Measurements from ENCODE around the gene GDF2.

DNA sequence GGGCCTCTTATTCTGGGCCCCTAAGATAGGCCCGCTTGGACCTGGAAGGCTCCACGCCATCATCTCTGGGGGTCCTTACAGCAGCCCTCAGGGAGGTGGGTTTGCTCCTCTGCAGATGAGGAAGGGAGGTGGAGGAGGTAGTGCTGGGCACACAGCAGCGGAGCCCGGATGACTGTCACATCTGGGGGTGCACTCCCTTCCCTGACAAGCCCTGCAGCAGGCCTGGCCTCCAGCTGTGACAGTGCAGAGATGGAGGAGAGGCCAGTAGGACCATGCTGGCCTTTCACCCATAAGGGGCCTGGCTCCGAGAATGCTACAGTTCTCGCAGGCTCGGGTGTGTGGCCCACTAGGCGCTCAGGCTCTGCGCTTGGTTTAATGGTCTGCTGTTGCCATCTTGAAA, 9.2 kb downstream of the GDF2 start:
- TF ChIP-seq, protein P1, sequence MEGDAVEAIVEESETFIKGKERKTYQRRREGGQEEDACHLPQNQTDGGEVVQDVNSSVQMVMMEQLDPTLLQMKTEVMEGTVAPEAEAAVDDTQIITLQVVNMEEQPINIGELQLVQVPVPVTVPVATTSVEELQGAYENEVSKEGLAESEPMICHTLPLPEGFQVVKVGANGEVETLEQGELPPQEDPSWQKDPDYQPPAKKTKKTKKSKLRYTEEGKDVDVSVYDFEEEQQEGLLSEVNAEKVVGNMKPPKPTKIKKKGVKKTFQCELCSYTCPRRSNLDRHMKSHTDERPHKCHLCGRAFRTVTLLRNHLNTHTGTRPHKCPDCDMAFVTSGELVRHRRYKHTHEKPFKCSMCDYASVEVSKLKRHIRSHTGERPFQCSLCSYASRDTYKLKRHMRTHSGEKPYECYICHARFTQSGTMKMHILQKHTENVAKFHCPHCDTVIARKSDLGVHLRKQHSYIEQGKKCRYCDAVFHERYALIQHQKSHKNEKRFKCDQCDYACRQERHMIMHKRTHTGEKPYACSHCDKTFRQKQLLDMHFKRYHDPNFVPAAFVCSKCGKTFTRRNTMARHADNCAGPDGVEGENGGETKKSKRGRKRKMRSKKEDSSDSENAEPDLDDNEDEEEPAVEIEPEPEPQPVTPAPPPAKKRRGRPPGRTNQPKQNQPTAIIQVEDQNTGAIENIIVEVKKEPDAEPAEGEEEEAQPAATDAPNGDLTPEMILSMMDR (IDR thresholded peaks at IDR 0.05; ENCODE audit: low read length) = no peak
- TF ChIP-seq EZH2 (IDR thresholded peaks at IDR 0.05; ENCODE audit: borderline replicate concordance, low read length) = no peak
